Umbilical cord (tissue), 2 donors: Measurements from ENCODE around the gene CTDSPL. TPM values are rescaled to one million over a fixed set of nuclear protein-coding genes. Genes with fewer than 3 reads are reported as not detected.

ENCODE experiments used
- DNase-seq: peaks from one replicate; pipeline ENCODE4 v3.0.0-alpha.2; 2015; ENCODE audit warnings: low spot score
- total RNA-seq: library from RNA; depleted of rRNA; stranded (reverse); fragments of >200 nt; gene quantifications from one replicate; pipeline ENCODE4 v1.2.3, GENCODE V29; 2014; ENCODE audit warnings: low replicate concordance; ENCODE audit not compliant: insufficient read depth

Gene CTDSPL
- total RNA-seq, 1 donor from 2014 or later: 33.9 TPM

DNA sequence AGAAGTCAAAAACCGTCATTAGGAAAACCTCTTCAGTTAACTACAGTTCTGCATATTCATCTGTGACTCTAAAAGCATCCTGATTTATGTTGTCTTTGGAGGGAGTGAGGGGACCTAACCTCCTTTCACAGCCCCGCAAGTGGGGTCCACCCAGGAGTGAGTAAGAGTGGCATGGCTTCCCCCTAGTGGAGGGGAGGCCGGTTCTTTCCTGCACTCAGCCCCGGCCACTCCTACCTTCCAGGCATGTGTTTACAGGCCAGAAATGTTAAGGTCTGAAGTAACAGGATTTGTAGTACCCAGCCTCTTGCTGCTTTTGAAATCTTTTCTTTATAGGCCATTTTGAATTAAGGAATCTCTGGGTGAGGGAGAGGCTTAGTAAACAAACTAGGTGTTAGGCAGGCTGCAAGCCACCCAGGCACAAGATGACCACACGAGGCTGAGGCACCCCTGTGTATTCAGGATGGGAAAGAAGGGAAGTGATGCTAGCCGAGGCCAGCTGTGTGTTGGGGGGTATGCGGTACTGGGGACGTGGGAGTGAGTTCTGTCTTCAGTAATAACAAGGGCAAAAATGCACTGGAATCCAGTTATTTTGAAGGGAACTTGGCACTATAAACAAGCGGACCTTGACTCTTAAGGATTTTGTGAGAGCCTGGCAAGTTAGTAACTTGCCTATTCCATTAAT is 50.5 kb downstream of the CTDSPL start:
- no peak for DNase-seq

GRCh38 chr3:37913522-37913921 is 51.8 kb downstream of the CTDSPL start:
- DNase-seq: no peak

- DNase-seq: no peak
Measured at GRCh38 chr3:37916685-37917084, 55.0 kb downstream of the CTDSPL start.

DNA sequence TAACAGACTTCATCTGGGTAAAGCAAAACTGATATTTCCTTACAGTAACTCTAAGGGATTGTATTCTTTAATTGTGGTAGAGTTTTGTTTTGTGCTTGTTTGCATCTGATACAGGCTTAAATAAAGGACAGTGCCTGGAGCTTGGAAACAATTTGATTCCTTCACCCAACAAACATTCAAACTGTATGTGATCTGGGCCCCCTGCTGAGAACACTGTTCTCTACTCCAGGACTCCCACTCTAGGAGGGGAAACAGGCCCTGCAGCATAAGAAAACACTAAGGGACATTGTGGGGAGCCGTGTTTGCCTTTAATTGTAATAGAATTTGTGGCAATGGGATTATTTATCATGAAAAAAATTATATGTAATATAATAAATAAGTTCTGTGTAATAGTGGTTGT is 56.9 kb downstream of the CTDSPL start:
- DNase-seq: no peak

- no peak for DNase-seq
Measured at GRCh38 chr3:37920156-37920699, 58.5 kb downstream of the CTDSPL start.

DNA sequence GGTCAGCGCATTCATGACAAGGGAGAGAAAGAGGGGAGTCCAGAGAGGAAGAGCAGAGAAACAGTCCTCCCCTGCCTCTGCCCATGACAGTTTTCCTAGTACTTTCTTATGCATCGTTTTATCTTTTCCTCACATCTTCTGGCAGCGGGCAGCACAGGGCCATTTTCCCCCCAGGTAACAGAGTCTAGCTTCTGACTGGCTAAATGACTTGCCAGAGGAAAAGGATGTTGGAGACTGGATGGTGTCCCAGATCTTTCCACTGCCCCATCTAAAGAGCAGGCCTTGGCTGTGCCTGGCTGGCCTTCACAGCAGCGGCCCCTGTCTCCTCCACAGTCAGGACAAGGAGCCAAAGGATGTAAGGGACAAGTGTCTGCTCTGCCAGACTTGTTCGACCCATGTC is 59.3 kb downstream of the CTDSPL start:
- no peak for DNase-seq

DNA sequence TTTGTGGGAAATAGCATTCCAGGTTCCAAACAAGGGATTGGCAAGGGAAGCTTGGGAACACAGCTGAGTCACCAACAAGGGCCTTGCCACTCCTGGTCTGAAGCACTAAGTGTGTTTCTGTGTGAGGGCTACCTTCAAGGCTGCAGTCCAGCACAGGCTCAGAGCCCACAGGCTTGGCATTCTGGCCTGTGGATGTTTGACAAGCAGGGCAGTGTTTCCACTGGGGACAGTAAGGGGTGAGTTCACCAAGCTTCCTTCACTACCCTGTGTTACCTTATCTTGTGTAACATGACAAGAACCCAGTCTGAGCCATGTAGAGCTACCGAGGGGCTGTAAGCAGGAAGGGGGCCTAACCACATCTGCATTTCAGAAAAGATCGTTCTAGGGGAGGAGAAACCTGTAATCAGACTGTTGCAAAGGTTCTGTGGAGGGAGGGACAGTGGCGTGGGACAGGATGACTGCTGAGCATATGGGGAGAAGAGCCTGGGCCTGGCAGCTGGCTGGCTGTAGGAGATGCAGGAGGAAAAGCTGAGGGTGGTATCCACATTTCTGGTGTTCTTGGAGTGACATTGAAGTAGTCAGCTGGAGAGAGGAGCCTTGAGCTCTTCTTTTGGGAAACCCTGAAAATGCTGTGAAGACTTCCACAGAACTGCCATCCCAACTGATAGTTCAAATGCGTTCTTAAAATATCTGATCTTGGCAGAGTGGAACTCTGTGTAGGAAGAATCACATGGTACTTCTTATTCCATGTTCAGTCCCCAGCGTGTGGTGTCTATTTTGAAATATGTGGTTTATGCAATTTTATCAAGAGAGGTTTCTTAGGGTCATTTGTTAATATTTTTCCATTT is 61.3 kb downstream of the CTDSPL start:
- DNase-seq: no peak

DNA sequence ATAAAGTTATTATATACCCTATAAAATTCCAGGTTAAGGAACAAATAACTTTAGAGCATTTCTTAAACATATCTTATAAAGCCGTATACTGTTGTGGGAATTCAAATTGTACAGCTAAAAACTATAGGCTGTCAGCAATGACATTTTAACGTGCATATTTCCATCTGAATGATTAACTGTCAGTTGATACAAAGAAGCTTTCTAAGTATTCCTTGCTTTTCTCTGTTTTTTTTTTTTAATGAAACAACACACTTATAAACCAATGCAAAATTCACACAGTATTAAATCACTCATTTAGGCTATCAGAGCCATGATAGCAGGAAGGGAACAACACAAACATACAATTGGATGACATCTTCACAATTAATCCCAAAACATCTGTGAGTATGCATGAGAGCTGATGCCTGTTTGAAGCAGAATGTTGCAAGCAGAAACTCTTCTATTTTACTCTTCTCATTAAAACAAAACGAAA is 61.9 kb downstream of the CTDSPL start:
- no peak for DNase-seq

DNA sequence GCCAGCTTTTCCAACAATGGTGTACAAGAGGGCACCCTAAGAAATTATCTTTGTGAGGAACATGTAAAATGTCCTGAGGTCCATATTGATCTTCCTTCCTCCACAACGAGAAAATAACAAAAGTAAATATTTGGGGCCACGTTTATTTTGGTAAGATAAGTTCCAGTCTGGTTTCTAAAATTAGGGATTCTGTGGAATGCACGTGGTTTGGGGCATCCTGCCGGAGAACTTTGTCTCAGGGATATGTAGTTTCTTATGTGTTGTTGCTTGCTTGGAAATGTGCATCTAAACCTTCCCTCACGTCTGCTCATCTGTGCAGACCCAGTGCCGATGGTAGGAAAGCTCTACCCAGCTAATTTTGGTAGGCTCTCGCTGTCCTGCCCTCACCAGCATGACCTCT is 62.8 kb downstream of the CTDSPL start:
- DNase-seq: no peak

DNA sequence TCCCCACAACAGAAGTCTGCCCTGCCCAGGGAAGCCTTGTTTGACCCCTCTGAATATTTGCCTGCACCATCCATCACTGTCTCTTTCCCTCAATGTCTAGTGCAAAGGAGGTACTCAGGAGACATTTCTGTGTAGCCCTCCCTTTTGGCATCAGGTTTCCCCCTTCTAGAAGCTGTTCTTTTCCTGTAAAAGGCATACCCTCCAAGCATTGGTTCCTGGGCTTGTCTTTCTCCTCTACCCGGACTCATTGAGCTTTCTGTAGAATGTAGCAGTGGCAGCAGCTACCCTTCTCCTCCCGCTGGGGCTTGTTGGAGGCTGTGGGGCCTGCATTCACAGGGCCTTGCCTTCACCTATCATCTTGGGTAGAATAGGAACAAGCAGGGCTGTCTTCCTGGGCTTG is 63.5 kb downstream of the CTDSPL start:
- DNase-seq: no peak

DNA sequence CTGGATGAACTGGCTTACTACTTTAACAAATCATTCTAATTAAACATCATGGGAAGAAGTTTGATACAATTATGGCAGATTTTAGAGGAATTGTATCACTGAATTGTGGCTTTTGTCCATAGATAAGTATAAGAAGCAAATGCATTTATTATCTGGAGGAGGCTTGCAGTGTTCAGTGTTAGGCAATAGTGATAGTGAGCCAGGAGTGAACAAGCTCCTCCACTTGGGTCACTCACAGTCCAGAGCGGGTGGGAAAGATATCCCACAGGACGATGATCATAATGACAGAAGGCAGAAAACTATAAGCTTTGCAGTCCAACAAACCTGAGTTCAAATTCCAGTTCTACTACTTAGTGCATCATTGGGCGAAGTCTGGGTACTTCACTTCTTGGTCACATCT is 64.9 kb downstream of the CTDSPL start:
- DNase-seq: no peak

GRCh38 chr3:37930495-37930894 is 68.8 kb downstream of the CTDSPL start:
- no peak for DNase-seq

- DNase-seq: no peak
Measured at GRCh38 chr3:37932505-37932904, 70.8 kb downstream of the CTDSPL start.

GRCh38 chr3:37934631-37935289 is 73.1 kb downstream of the CTDSPL start:
- DNase-seq: no peak

DNA sequence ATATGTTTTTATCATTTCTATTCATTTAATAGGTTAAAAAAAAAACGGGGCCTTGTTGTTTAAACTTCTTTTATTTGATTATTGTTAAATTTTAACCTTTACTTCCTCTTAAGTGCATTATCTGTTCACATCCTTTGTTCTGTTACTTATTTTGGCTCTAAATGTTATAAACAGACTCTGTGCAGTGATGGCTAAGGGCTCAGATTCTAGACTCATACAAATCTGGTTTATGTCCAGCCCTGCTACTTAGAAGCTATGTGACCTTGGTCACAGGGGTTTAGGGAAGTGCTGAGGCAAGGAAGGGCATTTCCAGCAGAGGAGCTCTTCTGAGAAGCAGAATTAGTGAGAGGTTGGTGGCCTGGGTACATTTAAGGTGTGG is 73.6 kb downstream of the CTDSPL start:
- peak; percentile 46 for DNase-seq

GRCh38 chr3:37935756-37936666 is 74.3 kb downstream of the CTDSPL start:
- DNase-seq: peak; percentile 79

- DNase-seq: no peak
Measured at GRCh38 chr3:37937156-37937555, 75.5 kb downstream of the CTDSPL start.

DNA sequence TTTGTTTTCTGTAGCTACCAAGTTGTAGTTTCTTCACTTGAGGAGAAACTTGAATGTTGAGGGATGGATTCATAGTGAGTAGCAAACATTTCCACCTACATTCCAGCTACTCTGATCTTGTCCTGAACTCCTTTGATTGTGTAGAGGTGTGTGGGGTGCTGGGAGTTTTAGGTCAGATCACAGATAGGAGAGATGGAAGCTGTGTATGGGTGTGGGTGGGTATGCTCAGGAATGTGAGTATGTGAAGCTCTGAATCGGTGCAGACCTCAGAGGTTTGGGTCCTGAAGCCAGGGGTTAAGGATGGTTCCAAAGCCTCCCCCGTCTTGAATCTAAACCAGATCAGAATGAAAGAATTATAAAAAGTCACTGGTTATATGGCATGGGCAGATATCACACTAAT is 76.3 kb downstream of the CTDSPL start:
- DNase-seq: no peak

DNA sequence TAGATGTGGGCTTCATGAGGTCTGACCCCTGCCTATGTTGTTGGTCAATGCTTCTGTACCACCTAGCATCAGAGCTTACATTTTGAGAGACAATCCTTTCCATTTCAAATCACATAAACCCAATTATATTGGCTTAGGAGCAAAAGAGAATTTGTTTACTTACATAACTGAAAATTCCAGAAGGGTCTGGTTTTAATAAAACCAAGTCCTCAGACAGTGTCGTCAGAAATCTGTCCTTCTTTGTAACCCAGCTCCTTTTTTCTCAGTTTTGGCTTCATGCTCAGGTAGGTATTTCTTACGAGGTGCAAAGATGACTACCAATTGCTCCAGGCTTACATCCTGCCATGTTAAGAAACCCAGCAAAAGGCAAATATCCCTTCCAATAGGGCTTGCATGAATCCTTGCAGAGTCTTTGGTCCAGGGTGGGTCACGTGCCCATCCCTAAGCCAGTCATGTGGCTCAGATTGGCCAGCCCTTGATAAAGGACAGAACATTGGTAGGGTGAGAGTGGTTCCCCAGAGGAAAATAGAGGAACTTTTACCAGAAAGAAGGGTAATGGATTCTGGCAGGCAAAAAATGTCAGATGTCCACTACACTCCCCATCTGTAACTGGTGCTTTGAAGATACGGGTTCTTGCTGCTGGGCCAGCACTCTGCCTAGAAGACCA is 78.7 kb downstream of the CTDSPL start:
- no peak for DNase-seq
